ENCODE results near the gene LARGE1. TPM values are rescaled to one million over a fixed set of nuclear protein-coding genes. Genes with fewer than 3 reads are reported as not detected.

LARGE1 gene
- total RNA-seq, 1 experiment from 2014 or later: 1.5 TPM

GRCh38 chr22:33493476-33494205, 426.6 kb downstream of the LARGE1 start:
- no peak for TF ChIP-seq REST (IDR thresholded peaks at IDR 0.05; ENCODE audit: low read depth)
- no peak for TF ChIP-seq POLR2A (IDR thresholded peaks at IDR 0.05; ENCODE audit: borderline replicate concordance, extremely low read depth, insufficient read depth, insufficient read length)
- DNase-seq (ENCODE audit: low read depth, low spot score): no peak
- CTCF ChIA-PET: no interaction called here
- H3K9me2 ChIP-seq (ENCODE audit: insufficient read depth): no peaks in the 10 kb centered on the region
- intact Hi-C loops (cut with micrococcal nuclease): no loop called here
- H3K79me2 ChIP-seq (ENCODE audit: insufficient read depth, low read length): no peaks in the 10 kb centered on the region
- BruUV-seq (replicated peaks): no TSS peak
- RAD21 ChIA-PET (ENCODE audit: low non-redundant PET in 1 of 2, low total read pairs in 2 of 2, uncharacterized antibody in 2 of 2, unreplicated experiment in 2 of 2): no interaction called here
- no peak overlapping the region for H2AFZ ChIP-seq (ENCODE audit: low read depth, low read length, poor library complexity, severe bottlenecking)
- peaks cover 5 to 24% of the 10 kb centered on the region in 2 experiments; a peak in 2 of 4 replicates for H3K9me3 ChIP-seq (ENCODE audit: control insufficient read depth in 1 of 2, insufficient read depth in 1 of 2, low read depth in 1 of 2, low read length in 2 of 2)
- no peaks in the 10 kb centered on the region for H3K27me3 ChIP-seq (ENCODE audit: insufficient read depth, low read length)
- no peaks in the 10 kb centered on the region for H3K4me1 ChIP-seq (ENCODE audit: control insufficient read depth in 1 of 2, insufficient read depth in 2 of 2, low read length in 2 of 2)
- H3K4me3 ChIP-seq (replicated peaks in 1 of 2; ENCODE audit: low read depth in 1 of 2, low read length in 2 of 2): no peak overlapping the region
- no peak overlapping the region for H3K27ac ChIP-seq (ENCODE audit: low read depth, low read length)
- no peaks in the 10 kb centered on the region for H4K20me1 ChIP-seq (ENCODE audit: insufficient read depth)
- ATAC-seq: no peak
- no peaks in the 10 kb centered on the region for H3K36me3 ChIP-seq (ENCODE audit: control insufficient read depth in 1 of 2, insufficient read depth in 2 of 2, low read length in 2 of 2)
- no peak overlapping the region for H3K9ac ChIP-seq (ENCODE audit: low read length)
- POLR2A ChIA-PET: no interaction called here
- H3K4me2 ChIP-seq (ENCODE audit: low read length): no peak overlapping the region

DNA sequence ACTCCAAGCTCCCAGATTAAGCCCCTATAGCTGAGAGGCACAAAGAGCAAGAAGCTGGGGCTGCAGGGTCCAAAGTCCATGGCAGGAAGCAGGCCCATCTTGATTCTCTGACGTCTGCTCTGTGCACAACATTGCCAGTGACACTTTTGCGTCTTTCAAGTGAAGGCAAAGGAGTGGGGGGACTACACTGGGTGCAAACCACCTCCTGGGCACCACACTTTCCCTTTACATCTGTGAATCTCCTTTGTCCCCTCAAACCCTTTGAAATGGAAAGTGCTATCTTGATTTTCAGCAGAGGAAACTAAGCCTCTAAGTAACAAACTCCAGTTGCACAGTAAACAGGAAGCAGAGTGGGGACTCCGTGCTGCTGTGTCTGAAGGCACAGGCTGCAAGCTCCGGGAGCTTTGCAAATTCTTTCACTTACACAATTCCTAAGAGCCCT, 428.0 kb downstream of the LARGE1 start:
- Histone ChIP-seq H2AFZ (ENCODE audit: low read depth, low read length, poor library complexity, severe bottlenecking) (no peak overlapping the region), H3K27me3 (ENCODE audit: insufficient read depth, low read length) (no peaks in the 10 kb centered on the region), H4K20me1 (ENCODE audit: insufficient read depth) (no peaks in the 10 kb centered on the region), H3K27ac (ENCODE audit: low read depth, low read length) (no peak overlapping the region), H3K4me2 (ENCODE audit: low read length) (no peak overlapping the region), H3K79me2 (ENCODE audit: insufficient read depth, low read length) (no peaks in the 10 kb centered on the region), H3K9ac (ENCODE audit: low read length) (no peak overlapping the region), H3K9me2 (ENCODE audit: insufficient read depth) (no peaks in the 10 kb centered on the region), H3K9me3 (ENCODE audit: control insufficient read depth in 1 of 2, insufficient read depth in 1 of 2, low read depth in 1 of 2, low read length in 2 of 2) (peaks cover 9 to 32% of the 10 kb centered on the region in 2 experiments; a peak in 2 of 4 replicates), H3K4me1 (ENCODE audit: control insufficient read depth in 1 of 2, insufficient read depth in 2 of 2, low read length in 2 of 2) (no peaks in the 10 kb centered on the region), H3K36me3 (ENCODE audit: control insufficient read depth in 1 of 2, insufficient read depth in 2 of 2, low read length in 2 of 2) (no peaks in the 10 kb centered on the region), H3K4me3 (replicated peaks in 1 of 2; ENCODE audit: low read depth in 1 of 2, low read length in 2 of 2) (no peak overlapping the region)
- TF ChIP-seq EZH2 (IDR thresholded peaks at IDR 0.05): no peak
- no peak for TF ChIP-seq TCF7L2 (IDR thresholded peaks at IDR 0.05; ENCODE audit: borderline replicate concordance, extremely low read depth, insufficient read depth, insufficient read length)
- TF ChIP-seq RAD21 (IDR thresholded peaks at IDR 0.05; ENCODE audit: low read depth): no peak
- TF ChIP-seq CEBPB (IDR thresholded peaks at IDR 0.05; ENCODE audit: low read depth): no peak
- TF ChIP-seq REST (IDR thresholded peaks at IDR 0.05; ENCODE audit: low read depth): no peak
- no peak for TF ChIP-seq EZH2phosphoT487 (IDR thresholded peaks at IDR 0.05; ENCODE audit: borderline replicate concordance)
- TF ChIP-seq ATF3 (IDR thresholded peaks at IDR 0.05): no peak
- TF ChIP-seq CBX3 (IDR thresholded peaks at IDR 0.05; ENCODE audit: low read depth): no peak
- TF ChIP-seq EGR1 (IDR thresholded peaks at IDR 0.05; ENCODE audit: low read depth): no peak
- ATAC-seq (no peak), DNase-seq (ENCODE audit: low read depth, low spot score) (no peak)
- intact Hi-C loops (cut with micrococcal nuclease): no loop called here
- ChIA-PET CTCF (no interaction called here), RAD21 (ENCODE audit: low non-redundant PET in 1 of 2, low total read pairs in 2 of 2, uncharacterized antibody in 2 of 2, unreplicated experiment in 2 of 2) (no interaction called here), POLR2A (no interaction called here)
- no TSS peak for BruUV-seq (replicated peaks)
